Measurements from ENCODE around the gene TM4SF4. TPM values are rescaled to one million over a fixed set of nuclear protein-coding genes. Genes with fewer than 3 reads are reported as not detected.

Gene TM4SF4
- total and polyA plus RNA-seq, 4 donors = 184 to 230 (median 208) TPM

- TF ChIP-seq ZBTB33 (IDR thresholded peaks at IDR 0.05) (no peak), REST (IDR thresholded peaks at IDR 0.05) (no peak)
These were observed 53.8 kb downstream of the TM4SF4 start (continued) for GRCh38 chr3:149528340-149528650.

- Histone ChIP-seq H3K4me1 (ENCODE audit: control insufficient read depth in 4 of 4, insufficient read depth in 4 of 4, low read length in 3 of 4) (peaks cover 0 to 15% (median 9%) of the 10 kb centered on the region in 4 donors), H3K9ac (ENCODE audit: low read depth in 1 of 2, low read length in 2 of 2) (peak overlapping the region in 1 of 2 donors; percentile 32), H3K9me3 (ENCODE audit: control insufficient read depth in 4 of 4, low read length in 3 of 4) (no peaks in the 10 kb centered on the region), H3K27me3 (ENCODE audit: control insufficient read depth in 4 of 4, insufficient read depth in 4 of 4, low read length in 3 of 4) (no peaks in the 10 kb centered on the region), H3K27ac (ENCODE audit: low read depth in 1 of 2, low read length in 2 of 2) (no peak overlapping the region), H3K4me3 (ENCODE audit: low read depth in 1 of 3, low read length in 3 of 3) (no peak overlapping the region), H3K36me3 (ENCODE audit: control insufficient read depth in 4 of 4, insufficient read depth in 3 of 4, low read depth in 1 of 4, low read length in 3 of 4) (peaks cover 0 to 8% (median 2%) of the 10 kb centered on the region in 4 donors)
- TF ChIP-seq RAD21 (IDR thresholded peaks at IDR 0.05) (no peak), EGR1 (IDR thresholded peaks at IDR 0.05; ENCODE audit: low read depth in 2 of 2) (no peak), RXRA (IDR thresholded peaks at IDR 0.05) (no peak), YY1 (IDR thresholded peaks at IDR 0.05) (no peak), FOXA1 (IDR thresholded peaks at IDR 0.05) (no peak), ZBTB33 (IDR thresholded peaks at IDR 0.05) (no peak), MAX (IDR thresholded peaks at IDR 0.05) (no peak), CTCF (IDR thresholded peaks at IDR 0.05; ENCODE audit: low read depth, low read length, missing input control) (no peak), REST (IDR thresholded peaks at IDR 0.05) (no peak), NR2F2 (IDR thresholded peaks at IDR 0.05) (no peak), JUND (IDR thresholded peaks at IDR 0.05) (no peak), TAF1 (conservative IDR thresholded peaks at IDR 0.05) (no peak), GABPA (IDR thresholded peaks at IDR 0.05 in 1 of 2, conservative IDR thresholded peaks at IDR 0.05 in 1 of 2) (no peak), ATF3 (IDR thresholded peaks at IDR 0.05) (no peak), FOXA2 (IDR thresholded peaks at IDR 0.05) (no peak), SP1 (IDR thresholded peaks at IDR 0.05) (no peak), HNF4G (IDR thresholded peaks at IDR 0.05) (no peak), HNF4A (conservative IDR thresholded peaks at IDR 0.05) (no peak)
- WGBS = 97% methylated on average over 2 of the region's 2 CpGs
- no peak for DNase-seq (ENCODE audit: low spot score)
These were observed 54.6 kb downstream of the TM4SF4 start for GRCh38 chr3:149529099-149529498.

All from liver (tissue), 9 donors.